GM12891 (cell line): ENCODE data around the gene HSD17B11.

ENCODE experiments used
- PAX5 ChIP-seq: IDR thresholded peaks from 2 replicates; pipeline ENCODE4 v1.6.1; 2011; ENCODE audit warnings: low read length, moderate library complexity, mild to moderate bottlenecking; ENCODE audit not compliant: insufficient read depth, severe bottlenecking
- POLR2A ChIP-seq: IDR thresholded peaks from 2 replicates; pipeline ENCODE4 v1.6.1; 2011; ENCODE audit warnings: low read depth, low read length, control low read depth
- POLR2AphosphoS5 ChIP-seq: IDR thresholded peaks from 2 replicates; pipeline ENCODE4 v1.6.1; 2011; ENCODE audit warnings: low read depth, low read length, control low read depth
- POU2F2 ChIP-seq: IDR thresholded peaks from 2 replicates; pipeline ENCODE4 v1.6.1; 2011; ENCODE audit warnings: low read depth, mild to moderate bottlenecking, control low read depth, low read length, moderate library complexity
- SPI1 ChIP-seq: IDR thresholded peaks from 2 replicates; pipeline ENCODE4 v1.6.1; 2011; ENCODE audit warnings: low read depth, low read length, control low read depth
- TAF1 ChIP-seq: IDR thresholded peaks from 2 replicates; pipeline ENCODE4 v1.6.1; 2011; ENCODE audit warnings: low read depth, low read length, control low read depth

DNA sequence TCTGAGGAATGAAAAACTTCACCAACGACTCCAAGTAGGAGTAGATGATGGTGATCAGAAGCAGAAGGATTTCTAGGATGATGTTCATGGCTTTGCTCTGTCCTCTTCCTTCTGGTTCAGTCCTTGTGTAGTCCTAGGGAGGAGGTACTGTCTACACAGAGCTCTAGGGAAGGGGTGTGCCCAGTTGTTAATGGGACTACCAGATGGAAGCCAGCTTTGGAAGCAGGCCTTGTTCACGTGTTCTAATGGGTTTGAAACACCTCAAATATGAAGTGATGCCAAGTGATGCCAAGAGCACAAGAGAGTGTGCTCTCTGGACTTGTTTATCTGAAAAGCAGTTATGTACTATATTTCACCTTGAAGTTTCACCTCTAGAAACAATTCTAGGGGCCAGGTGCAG is 68.2 kb downstream of the HSD17B11 start, which contains the start of gene HSD17B13:
- no peak for TF ChIP-seq POLR2AphosphoS5
- no peak for TF ChIP-seq POLR2A
- TF ChIP-seq TAF1: no peak
- no peak for TF ChIP-seq SPI1
- TF ChIP-seq POU2F2: no peak
- TF ChIP-seq PAX5: no peak
